Lower lobe of right lung (tissue), 2 donors: ENCODE results near the gene SPP1. TPM values are rescaled to one million over a fixed set of nuclear protein-coding genes. Genes with fewer than 3 reads are reported as not detected.
A peak's percentile ranks its signal among the peaks of the same experiment; 100 is the strongest.
"Not testable (repeated sequence)": the region's sequence is repeated elsewhere in the genome, so short reads cannot be mapped to it uniquely, and the experiment has no call there.

Experiments
- ATAC-seq, 2 donors: fragments of 200-7000 bp; cut with Tn5 transposase; one replicate each; pipeline ENCODE4 v1.9.1; 2020 to 2022; ENCODE audit warnings: mild to moderate bottlenecking in 2 of 2, moderate library complexity in 2 of 2
- DNase-seq: peaks from one replicate; pipeline ENCODE4 v3.0.0-alpha.2; 2020
- H3K27ac ChIP-seq: fragments of 200-600 bp; one replicate; pipeline ENCODE4 v1.8.0; 2022
- H3K27me3 ChIP-seq: fragments of 200-600 bp; one replicate; pipeline ENCODE4 v1.8.0; 2022; ENCODE audit warnings: low read depth
- H3K36me3 ChIP-seq: fragments of 200-600 bp; one replicate; pipeline ENCODE4 v1.8.0; 2022; ENCODE audit warnings: mild to moderate bottlenecking
- H3K4me1 ChIP-seq: fragments of 200-600 bp; one replicate; pipeline ENCODE4 v1.8.0; 2022
- H3K4me3 ChIP-seq: fragments of 200-600 bp; one replicate; pipeline ENCODE4 v1.8.0; 2022; ENCODE audit warnings: mild to moderate bottlenecking
- H3K9me3 ChIP-seq: fragments of 200-600 bp; one replicate; pipeline ENCODE4 v1.8.0; 2022
- CTCF ChIP-seq: fragments of 200-600 bp; IDR thresholded peaks from one replicate; pipeline ENCODE4 v1.8.0; 2022; ENCODE audit warnings: antibody characterized with exemption, mild to moderate bottlenecking
- intact Hi-C: fragments of 100-400 bp; cut with DNase I; formaldehyde crosslinking; loops from one replicate; pipeline ENCODE4 v1.11.0; 2022
- total RNA-seq: library from RNA; stranded (reverse); fragmentation: NEBNext Ultra II Directional; extraction: Animal tissue kit (Norgen Biotek cat#: 25700); gene quantifications from one replicate; pipeline ENCODE4 v1.2.1, GENCODE V29; 2021
- donor health status: DM: no; HTN: yes; CAD: no; lungs with severe emphysema.

SPP1 gene
- total RNA-seq, 1 donor from 2014 or later: 8.0 TPM

GRCh38 chr4:88022289-88022688 is 46.8 kb downstream of the SPP1 start:
- H3K36me3 ChIP-seq: peaks cover 21% of the 10 kb centered on the region
- H3K4me1 ChIP-seq: peaks cover 8% of the 10 kb centered on the region
- ATAC-seq (no peak), DNase-seq (no peak)
- H3K9me3 ChIP-seq: peaks cover 9% of the 10 kb centered on the region
- H3K27ac ChIP-seq: no peak overlapping the region
- H3K27me3 ChIP-seq: no peaks in the 10 kb centered on the region
- TF ChIP-seq CTCF: no peak
- H3K4me3 ChIP-seq: no peak overlapping the region
- intact Hi-C loops: no loop called here

- intact Hi-C loops, H3K4me1 ChIP-seq, H3K9me3 ChIP-seq, ATAC-seq, DNase-seq, H3K36me3 ChIP-seq, H3K27me3 ChIP-seq, H3K27ac ChIP-seq, H3K4me3 ChIP-seq: not testable (repeated sequence)
Measured at GRCh38 chr4:88025868-88026661, 50.6 kb downstream of the SPP1 start.

GRCh38 chr4:88027611-88028608 is 52.4 kb downstream of the SPP1 start:
- no peak for DNase-seq
- no peak for TF ChIP-seq CTCF
- H3K36me3 ChIP-seq: no peaks in the 10 kb centered on the region
- no peaks in the 10 kb centered on the region for H3K4me1 ChIP-seq
- H3K27ac ChIP-seq: no peak overlapping the region
- peak; percentile 53 to 71 for ATAC-seq
- intact Hi-C loops: no loop called here
- no peak overlapping the region for H3K4me3 ChIP-seq
- no peaks in the 10 kb centered on the region for H3K27me3 ChIP-seq
- peaks cover 9% of the 10 kb centered on the region for H3K9me3 ChIP-seq

- DNase-seq (no peak), ATAC-seq (peak in 1 of 2 donors; percentile 48)
- H3K27ac ChIP-seq: no peak overlapping the region
- peaks cover 9% of the 10 kb centered on the region for H3K9me3 ChIP-seq
- no peaks in the 10 kb centered on the region for H3K36me3 ChIP-seq
- H3K4me1 ChIP-seq: no peaks in the 10 kb centered on the region
- intact Hi-C loops: no loop called here
- TF ChIP-seq CTCF: no peak
- H3K27me3 ChIP-seq: no peaks in the 10 kb centered on the region
- no peak overlapping the region for H3K4me3 ChIP-seq
Measured at GRCh38 chr4:88028946-88029345, 53.4 kb downstream of the SPP1 start.

GRCh38 chr4:88029556-88029955 is 54.0 kb downstream of the SPP1 start:
- Histone ChIP-seq H3K4me3 (no peak overlapping the region), H3K27me3 (no peaks in the 10 kb centered on the region), H3K36me3 (no peaks in the 10 kb centered on the region), H3K27ac (no peak overlapping the region), H3K4me1 (no peaks in the 10 kb centered on the region), H3K9me3 (peaks cover 9% of the 10 kb centered on the region)
- intact Hi-C loops: no loop called here
- no peak for DNase-seq
- TF ChIP-seq CTCF: no peak
- ATAC-seq: no peak
